Adipose tissue (tissue), 3 donors: ENCODE results near the gene MPC2. TPM values are rescaled to one million over a fixed set of nuclear protein-coding genes. Genes with fewer than 3 reads are reported as not detected.
"Not testable (repeated sequence)": the region's sequence is repeated elsewhere in the genome, so short reads cannot be mapped to it uniquely, and the experiment has no call there.

ENCODE experiments used
- H3K27ac ChIP-seq: one replicate; pipeline ENCODE4 v1.5.1; 2013; ENCODE audit warnings: low read depth, low read length
- WGBS, 3 donors: extraction: QIAGEN DNeasy Blood & Tissue Kit; methylation state at CpG; one replicate each; pipeline ENCODE4 v1.1.7; 2013; 5-methylcytosine and 5-hydroxymethylcytosine counted together
- polyA plus RNA-seq, 3 donors: library from polyadenylated mRNA; stranded (reverse); fragments of 200-250 nt; gene quantifications; one replicate each; pipeline ENCODE4 v1.2.3, GENCODE V29; 2013
- donor health status: healthy with polysubstance abuse.
- donor health status: Bipolar disorder and iron deficiency.
- donor health status: healthy.

The MPC2 gene
- polyA plus RNA-seq, 3 donors: 35.7 to 76.4 (median 70.7) TPM

- WGBS, 3 donors: 96 to 97% (median 97%) methylated on average over 7 of the region's 7 CpGs
Measured at GRCh38 chr1:167878372-167879160, 58.3 kb downstream of the MPC2 start.

GRCh38 chr1:167876597-167877175, 60.2 kb downstream of the MPC2 start:
- H3K27ac ChIP-seq: no peak overlapping the region
- WGBS, 3 donors: 93 to 99% (median 96%) methylated on average over 3 of the region's 3 CpGs

More at GRCh38 chr1:167878372-167879160, 58.3 kb downstream of the MPC2 start:
- no peak overlapping the region for H3K27ac ChIP-seq

- no peak overlapping the region for H3K27ac ChIP-seq
Measured at GRCh38 chr1:167871331-167871730, 65.5 kb downstream of the MPC2 start.

GRCh38 chr1:167869157-167870001, 67.5 kb downstream of the MPC2 start:
- 60 to 63% (median 60%) methylated on average over 16 of the region's 16 CpGs for WGBS, 3 donors
- not testable (repeated sequence) for H3K27ac ChIP-seq

- not testable (repeated sequence) for H3K27ac ChIP-seq
- 86 to 93% (median 93%) methylated on average over 8 of the region's 8 CpGs for WGBS, 3 donors
Measured at GRCh38 chr1:167866739-167867414, 70.0 kb downstream of the MPC2 start.

Other genes with a start within 250 kb of the MPC2 start
- gene MPZL1, start 215.1 kb downstream of the MPC2 start, polyA plus RNA-seq: 10 to 100 TPM; 16.1 to 74.1 (median 46.4) TPM
- under 1 TPM; 0.09 to 0.18 (median 0.11) TPM for gene ADCY10, start 22.9 kb downstream of the MPC2 start, polyA plus RNA-seq
- 10 to 100 TPM; 12.8 to 56.2 (median 29.1) TPM for gene DCAF6, start 389 bp downstream of the MPC2 start, polyA plus RNA-seq
- gene GPR161, start 199.9 kb upstream of the MPC2 start, polyA plus RNA-seq: 1 to 10 TPM; 2.8 to 7.2 (median 4.4) TPM
- 10 to 100 TPM in 2 of 3 donors, 1 to 10 TPM in 1; 9.1 to 21.6 (median 13.1) TPM for gene TIPRL, start 241.9 kb upstream of the MPC2 start, polyA plus RNA-seq